ENCODE measurements around the gene MRAP.

MRAP gene

GRCh38 chr21:32322676-32323075, 24.0 kb downstream of the MRAP start:
- no peak for DNase-seq (ENCODE audit: low spot score)

DNA sequence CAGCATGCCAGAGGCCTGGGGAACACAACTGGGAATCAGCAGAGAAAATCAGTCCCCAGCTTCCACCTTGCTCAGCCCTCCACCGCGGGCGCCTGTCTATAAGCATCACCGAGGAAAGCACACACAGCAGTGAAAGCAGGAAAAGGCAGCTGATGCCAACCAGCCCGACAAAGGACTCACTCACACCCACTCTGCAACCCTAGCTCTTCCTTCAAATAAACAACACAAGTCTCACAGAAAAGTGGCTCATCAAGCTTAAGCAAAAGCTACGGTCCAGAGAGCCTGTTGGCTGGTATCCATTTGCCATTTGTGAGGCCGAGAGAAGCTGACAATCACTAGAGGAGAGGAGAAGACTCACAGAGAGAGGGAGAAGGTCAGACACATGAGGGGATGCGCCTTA, 27.1 kb downstream of the MRAP start:
- no peak for DNase-seq (ENCODE audit: low spot score)

DNA sequence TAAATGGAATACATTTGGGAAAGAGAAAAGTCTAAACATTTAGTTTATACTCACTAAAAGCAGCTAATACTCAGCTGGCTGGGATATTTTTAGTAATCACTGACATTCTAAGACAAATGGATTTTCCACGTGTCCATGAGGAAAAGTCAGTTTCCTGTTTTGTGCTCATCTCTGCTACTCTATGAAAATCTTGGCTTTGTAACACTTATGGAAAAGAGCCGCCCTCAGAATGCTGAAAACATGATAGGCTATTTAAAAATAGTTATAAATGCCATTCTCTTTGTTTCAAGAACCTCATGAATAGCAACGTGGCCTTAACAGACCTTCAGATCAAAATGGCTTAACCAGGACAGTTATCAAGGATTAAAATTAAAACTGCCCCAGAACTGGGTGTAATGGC, 29.9 kb downstream of the MRAP start:
- no peak for DNase-seq (ENCODE audit: low spot score)

DNA sequence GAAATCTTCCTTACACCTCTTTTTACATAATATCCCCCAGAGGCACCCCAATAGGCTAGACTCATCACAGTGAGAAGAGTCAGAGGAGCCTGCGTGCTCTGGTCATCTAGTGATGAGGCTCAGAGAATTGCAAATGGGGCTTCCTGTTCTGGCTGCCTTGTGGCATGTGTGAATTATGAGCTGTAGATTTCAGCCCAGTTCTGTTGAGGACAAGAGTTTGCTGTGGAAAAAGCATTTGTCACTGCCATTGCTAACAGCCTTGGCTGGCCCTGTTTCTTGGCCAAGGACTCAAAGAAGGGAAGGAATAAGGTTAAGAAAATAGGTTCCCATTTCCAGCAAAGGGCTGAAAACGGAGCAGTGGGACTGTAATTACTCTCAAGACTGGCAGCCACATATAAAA, 30.7 kb downstream of the MRAP start:
- DNase-seq (ENCODE audit: low spot score) = no peak

GRCh38 chr21:32329776-32330175, 31.1 kb downstream of the MRAP start:
- DNase-seq (ENCODE audit: low spot score) = no peak

DNA sequence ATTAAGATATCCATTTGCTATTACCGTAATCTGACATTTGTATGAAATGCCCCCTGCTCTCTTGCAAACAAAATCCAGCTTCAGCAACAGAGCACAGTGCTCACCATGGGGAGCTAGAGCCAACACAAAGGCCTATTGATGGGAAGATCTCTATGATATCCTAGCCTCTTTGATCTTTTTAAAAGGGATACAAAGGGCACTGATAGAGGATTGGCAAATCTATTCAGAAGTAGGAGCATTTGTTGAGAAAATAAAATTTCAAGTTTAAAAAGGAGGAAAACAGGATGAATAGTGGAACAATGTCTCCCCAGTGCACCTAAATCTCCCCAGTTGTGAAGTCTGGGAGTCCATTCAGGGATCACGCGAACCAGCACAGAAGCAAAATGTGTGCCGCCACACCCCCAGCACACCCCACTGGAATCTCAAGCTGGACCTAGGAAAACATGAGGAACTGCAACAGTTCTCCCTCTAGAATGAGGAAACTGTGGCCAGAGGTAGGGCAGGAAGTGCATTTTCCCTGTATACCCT, 32.2 kb downstream of the MRAP start:
- no peak for DNase-seq (ENCODE audit: low spot score)

GRCh38 chr21:32331444-32332305, 33.0 kb downstream of the MRAP start:
- no peak for DNase-seq (ENCODE audit: low spot score)

DNA sequence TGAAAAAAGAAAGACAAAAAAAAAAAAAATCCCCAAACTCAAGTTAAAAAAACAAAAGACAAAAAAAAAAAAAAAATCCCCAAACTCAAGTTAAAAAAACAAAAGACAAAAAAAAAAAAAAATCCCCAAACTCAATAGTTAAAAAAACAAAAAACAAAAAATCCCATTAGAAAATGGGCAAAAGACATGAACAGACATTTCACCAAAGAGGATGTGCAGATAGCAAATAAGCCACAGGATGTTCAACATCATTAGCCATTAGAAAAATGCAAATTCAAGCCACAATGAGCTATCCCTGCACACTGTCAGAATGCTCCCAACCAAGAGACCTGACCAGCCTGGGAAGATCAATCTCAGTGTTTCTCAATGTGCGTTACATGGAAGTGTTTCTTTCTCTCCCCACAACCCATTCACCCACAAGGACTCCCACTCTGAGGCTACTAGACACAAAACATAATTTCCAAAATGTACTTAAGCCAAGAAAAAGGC, 33.9 kb downstream of the MRAP start:
- DNase-seq (ENCODE audit: low spot score) = no peak

- no peak for DNase-seq (ENCODE audit: low spot score)
These were observed 35.5 kb downstream of the MRAP start for GRCh38 chr21:32333953-32334673.

GRCh38 chr21:32334980-32335531, 36.4 kb downstream of the MRAP start:
- DNase-seq (ENCODE audit: low spot score) = no peak

GRCh38 chr21:32335601-32336575, 37.2 kb downstream of the MRAP start:
- no peak for DNase-seq (ENCODE audit: low spot score)

DNA sequence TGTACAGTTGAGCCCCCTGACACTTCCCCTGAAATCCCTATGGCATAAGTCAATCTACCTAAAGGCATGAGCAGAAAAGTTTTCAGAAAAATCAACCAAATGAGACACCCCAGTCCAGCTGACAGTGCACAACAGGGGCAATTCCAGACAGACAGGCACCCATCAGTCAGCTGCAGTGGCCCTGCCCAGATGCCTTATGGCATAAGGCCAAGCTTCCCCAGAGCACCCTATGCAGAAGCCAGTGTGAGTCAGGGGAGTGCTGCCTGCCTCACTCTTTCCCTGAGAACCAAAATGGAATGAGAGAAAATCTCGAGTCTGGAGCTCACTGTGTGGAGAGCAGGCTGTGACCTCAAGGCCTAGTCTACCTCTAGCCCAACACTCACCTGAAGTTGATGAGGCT, 38.1 kb downstream of the MRAP start:
- DNase-seq (ENCODE audit: low spot score) = no peak

DNA sequence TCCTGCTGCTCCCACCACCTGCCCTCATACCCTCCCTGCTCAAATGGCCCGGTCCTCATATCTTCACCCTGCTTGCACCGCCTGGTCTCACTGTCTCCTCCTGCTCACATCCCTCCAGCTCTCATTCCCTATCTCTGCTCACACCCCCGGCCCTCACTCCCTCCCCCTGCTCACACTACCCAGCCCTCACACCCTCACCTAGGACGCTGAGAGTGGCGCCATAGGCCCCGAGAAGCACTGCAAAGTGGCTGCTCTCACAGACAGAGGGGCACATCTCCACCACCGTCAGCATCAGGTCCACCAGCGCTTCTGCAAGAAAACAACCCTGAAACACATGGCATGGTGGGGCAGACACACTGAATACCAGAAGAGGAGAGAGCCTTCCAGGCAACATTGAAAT, 38.6 kb downstream of the MRAP start:
- DNase-seq (ENCODE audit: low spot score) = no peak

- DNase-seq (ENCODE audit: low spot score) = no peak
These were observed 39.7 kb downstream of the MRAP start for GRCh38 chr21:32338209-32338921.

- no peak for DNase-seq (ENCODE audit: low spot score)
These were observed 42.5 kb downstream of the MRAP start for GRCh38 chr21:32340863-32341848.

GRCh38 chr21:32346951-32347350, 48.3 kb downstream of the MRAP start:
- no peak for DNase-seq (ENCODE audit: low spot score)

DNA sequence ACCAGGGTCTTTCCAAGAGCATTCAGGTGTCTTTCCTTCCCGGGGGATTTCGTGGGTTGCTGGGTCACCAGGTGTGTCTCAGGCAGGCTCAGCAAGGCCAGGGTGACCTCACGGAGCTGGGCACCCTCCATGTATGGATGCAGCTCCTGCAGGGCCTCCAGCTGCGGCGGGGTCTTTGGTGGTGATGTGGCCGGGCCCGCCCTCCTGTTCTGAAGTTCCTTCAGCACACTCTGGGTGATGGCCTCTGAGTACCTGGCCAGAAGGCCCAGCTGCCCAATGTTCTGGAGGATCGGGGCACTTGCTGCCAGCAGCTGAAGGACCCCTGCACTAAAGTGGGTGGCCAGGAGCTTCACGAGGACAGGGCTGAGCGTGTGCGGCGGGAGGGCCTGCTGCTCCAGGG, 48.7 kb downstream of the MRAP start:
- DNase-seq (ENCODE audit: low spot score) = no peak

DNA sequence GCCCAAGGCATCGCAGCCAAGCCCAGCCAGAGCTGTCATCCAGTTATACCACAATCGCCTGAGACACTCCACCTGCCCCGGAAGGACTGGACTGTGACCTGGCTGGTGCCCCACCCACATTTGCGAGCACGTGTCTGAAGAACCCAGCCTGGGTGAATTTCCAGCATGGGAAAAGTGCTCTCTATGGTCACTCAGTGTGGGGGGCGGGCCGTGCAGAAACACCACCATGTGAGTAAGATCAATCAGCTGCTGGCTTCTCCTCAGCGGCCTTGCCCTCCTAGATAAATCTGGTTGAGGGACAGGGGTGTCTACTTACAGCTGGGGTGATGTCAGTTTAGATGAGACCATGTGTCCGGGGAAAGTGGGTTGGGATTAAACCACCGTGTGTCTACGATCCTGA, 49.3 kb downstream of the MRAP start:
- no peak for DNase-seq (ENCODE audit: low spot score)

GRCh38 chr21:32348604-32349332, 50.1 kb downstream of the MRAP start:
- no peak for DNase-seq (ENCODE audit: low spot score)

Data from CD4-positive, alpha-beta T cell treated with Interleukin-15 for 4 hours (primary cell).